PC-9 (cell line): ENCODE data around the gene LNP1. TPM values are rescaled to one million over a fixed set of nuclear protein-coding genes. Genes with fewer than 3 reads are reported as not detected.

Experiments
- BruUV-seq: library from RNA; stranded (reverse); fragments of 400-500 nt; replicated peaks from 2 replicates; lab custom pipeline; 2021; lab: Mats Ljungman, UMichigan
- CTCF ChIA-PET: fragments of 300-600 bp; sonication (Branson Sonifier 250); formaldehyde crosslinking; loops from one replicate; lab custom pipeline; 2022; ENCODE audit warnings: antibody characterized with exemption; lab: Charles Lee
- POLR2A ChIA-PET: fragments of 300-600 bp; sonication (Branson Sonifier 250); formaldehyde crosslinking; loops from one replicate; lab custom pipeline; 2022; ENCODE audit warnings: antibody characterized with exemption; ENCODE audit not compliant: unreplicated experiment; lab: Charles Lee
- DNase-seq, 2 experiments: peaks; one replicate each; pipeline versions ENCODE4 v3.0.0 to v3.0.0-alpha.2; 2015 to 2022; ENCODE audit warnings: mixed read lengths in 1 of 2
- H2AFZ ChIP-seq: fragments of 200-600 bp; sonication (generic); 2 replicates; pipeline ENCODE4 v1.8.1; 2017; ENCODE audit warnings: antibody characterized with exemption
- H3F3A ChIP-seq: fragments of 200-600 bp; sonication (generic); 2 replicates; pipeline ENCODE4 v1.8.1; 2017; ENCODE audit warnings: antibody characterized with exemption, mild to moderate bottlenecking, low read depth; ENCODE audit not compliant: insufficient read depth
- H3K27ac ChIP-seq: fragments of 200-600 bp; sonication (generic); 2 replicates; pipeline ENCODE4 v1.6.1; 2016; ENCODE audit warnings: mixed run types
- H3K27me3 ChIP-seq: fragments of 200-600 bp; sonication (generic); 2 replicates; pipeline ENCODE4 v1.6.1; 2016; ENCODE audit warnings: low read depth, mixed run types; ENCODE audit not compliant: insufficient read depth
- H3K36me3 ChIP-seq: fragments of 200-600 bp; sonication (generic); 2 replicates; pipeline ENCODE4 v1.6.1; 2016; ENCODE audit warnings: low read depth, mixed run types
- H3K4me1 ChIP-seq: fragments of 200-600 bp; sonication (generic); replicated peaks from 2 replicates; pipeline ENCODE4 v1.6.1; 2016; ENCODE audit warnings: mixed run types; ENCODE audit not compliant: insufficient read depth
- H3K4me2 ChIP-seq: fragments of 200-600 bp; sonication (generic); 2 replicates; pipeline ENCODE4 v1.6.1; 2017; ENCODE audit warnings: mixed run types
- H3K4me3 ChIP-seq: fragments of 200-600 bp; sonication (generic); 2 replicates; pipeline ENCODE4 v1.6.1; 2016; ENCODE audit warnings: mixed run types
- H3K79me2 ChIP-seq: fragments of 200-600 bp; sonication (generic); 2 replicates; pipeline ENCODE4 v1.6.1; 2017; ENCODE audit warnings: low read depth, mixed run types
- H3K9me2 ChIP-seq: fragments of 200-600 bp; sonication (generic); 2 replicates; pipeline ENCODE4 v1.8.1; 2017; ENCODE audit warnings: mild to moderate bottlenecking; ENCODE audit not compliant: insufficient read depth
- H3K9me3 ChIP-seq: fragments of 200-600 bp; sonication (generic); 2 replicates; pipeline ENCODE4 v1.8.1; 2016; ENCODE audit warnings: low read depth; ENCODE audit not compliant: insufficient read depth
- H4K20me1 ChIP-seq: fragments of 200-600 bp; sonication (generic); 2 replicates; pipeline ENCODE4 v1.8.1; 2017; ENCODE audit not compliant: insufficient read depth
- EZH2 ChIP-seq: fragments of 200-600 bp; sonication (generic); IDR thresholded peaks from 2 replicates; pipeline ENCODE4 v1.8.0; 2017; ENCODE audit warnings: antibody characterized with exemption, low read depth
- intact Hi-C: fragments of 100-400 bp; cut with micrococcal nuclease; formaldehyde crosslinking; loops from one replicate; pipeline ENCODE4 v1.10.0; 2022; ENCODE audit not compliant: unreplicated experiment
- total RNA-seq: library from RNA; stranded (reverse); gene quantifications from 2 replicates; pipeline ENCODE4 v1.2.3, GENCODE V29; 2021
- TF ChIP-seq, protein P1 (sequence below): fragments of 200-600 bp; sonication (generic); conservative IDR thresholded peaks from 2 replicates; pipeline ENCODE4 v1.6.1; 2017; ENCODE audit warnings: mixed run types, antibody characterized with exemption, mild to moderate bottlenecking, moderate library complexity

Gene LNP1
- total RNA-seq, 1 experiment from 2014 or later: 4.8 TPM

DNA sequence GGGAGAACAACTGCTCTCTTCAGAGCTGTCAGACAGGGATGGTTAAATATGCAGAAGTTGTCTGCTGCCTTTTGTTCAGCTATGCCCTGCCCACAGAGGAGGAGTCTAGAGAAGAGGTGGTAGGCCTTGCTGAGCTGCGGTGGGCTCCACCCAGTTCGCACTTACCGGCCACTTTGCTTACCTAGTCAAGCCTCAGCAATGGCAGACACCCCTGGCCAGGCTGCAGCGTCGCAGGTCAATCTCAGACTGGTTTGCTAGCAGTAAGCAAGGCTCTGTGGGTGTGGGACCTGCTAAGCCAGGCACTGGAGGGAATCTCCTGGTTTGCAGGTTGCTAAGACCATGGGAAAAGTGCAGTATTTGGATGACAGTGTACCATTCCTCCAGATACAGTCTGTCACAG lies 78.7 kb downstream of the LNP1 start:
- H3K27me3 ChIP-seq: peaks cover 8% of the 10 kb centered on the region; the same call in 1 of the 2 replicates
- no peaks in the 10 kb centered on the region for H3K9me3 ChIP-seq
- no peak overlapping the region for H3K27ac ChIP-seq
- no peak overlapping the region for H3K4me2 ChIP-seq
- intact Hi-C loops: no loop called here
- no peaks in the 10 kb centered on the region for H3K4me1 ChIP-seq
- no peaks in the 10 kb centered on the region for H3K79me2 ChIP-seq
- no peaks in the 10 kb centered on the region for H3K36me3 ChIP-seq
- no peak overlapping the region for H3K4me3 ChIP-seq
- H3K9me2 ChIP-seq: no peaks in the 10 kb centered on the region
- ChIA-PET CTCF (no interaction called here), POLR2A (no interaction called here)
- H2AFZ ChIP-seq: no peak overlapping the region
- no TSS peak for BruUV-seq
- DNase-seq: no peak
- no peaks in the 10 kb centered on the region for H3F3A ChIP-seq
- no peaks in the 10 kb centered on the region for H4K20me1 ChIP-seq
- no peak for TF ChIP-seq EZH2
- TF ChIP-seq, protein P1, sequence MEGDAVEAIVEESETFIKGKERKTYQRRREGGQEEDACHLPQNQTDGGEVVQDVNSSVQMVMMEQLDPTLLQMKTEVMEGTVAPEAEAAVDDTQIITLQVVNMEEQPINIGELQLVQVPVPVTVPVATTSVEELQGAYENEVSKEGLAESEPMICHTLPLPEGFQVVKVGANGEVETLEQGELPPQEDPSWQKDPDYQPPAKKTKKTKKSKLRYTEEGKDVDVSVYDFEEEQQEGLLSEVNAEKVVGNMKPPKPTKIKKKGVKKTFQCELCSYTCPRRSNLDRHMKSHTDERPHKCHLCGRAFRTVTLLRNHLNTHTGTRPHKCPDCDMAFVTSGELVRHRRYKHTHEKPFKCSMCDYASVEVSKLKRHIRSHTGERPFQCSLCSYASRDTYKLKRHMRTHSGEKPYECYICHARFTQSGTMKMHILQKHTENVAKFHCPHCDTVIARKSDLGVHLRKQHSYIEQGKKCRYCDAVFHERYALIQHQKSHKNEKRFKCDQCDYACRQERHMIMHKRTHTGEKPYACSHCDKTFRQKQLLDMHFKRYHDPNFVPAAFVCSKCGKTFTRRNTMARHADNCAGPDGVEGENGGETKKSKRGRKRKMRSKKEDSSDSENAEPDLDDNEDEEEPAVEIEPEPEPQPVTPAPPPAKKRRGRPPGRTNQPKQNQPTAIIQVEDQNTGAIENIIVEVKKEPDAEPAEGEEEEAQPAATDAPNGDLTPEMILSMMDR: no peak

DNA sequence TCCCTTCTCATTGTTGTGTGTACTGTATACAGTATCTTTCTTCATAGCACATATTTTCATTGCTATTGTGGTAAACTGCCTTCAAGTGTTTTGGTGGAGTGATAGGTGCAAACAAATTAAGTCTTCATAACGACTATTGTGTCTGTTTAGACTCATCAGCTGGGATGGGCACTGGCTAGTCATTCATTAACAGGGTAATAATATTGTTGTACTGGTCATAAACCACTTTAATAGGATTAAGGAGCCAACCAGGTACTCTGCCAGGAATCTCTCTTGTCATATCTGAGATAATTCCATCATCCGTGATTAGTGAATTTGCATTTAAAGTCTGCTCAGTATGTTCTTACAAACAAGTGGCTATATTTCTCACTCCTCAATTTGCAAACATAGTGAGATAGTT lies 80.8 kb downstream of the LNP1 start:
- no peaks in the 10 kb centered on the region for H3F3A ChIP-seq
- no peak overlapping the region for H3K4me3 ChIP-seq
- no TSS peak for BruUV-seq
- ChIA-PET CTCF (no interaction called here), POLR2A (no interaction called here)
- no peak overlapping the region for H2AFZ ChIP-seq
- H4K20me1 ChIP-seq: no peaks in the 10 kb centered on the region
- TF ChIP-seq EZH2: no peak
- TF ChIP-seq, protein P1: no peak
- no peaks in the 10 kb centered on the region for H3K79me2 ChIP-seq
- intact Hi-C loops: no loop called here
- H3K27ac ChIP-seq: no peak overlapping the region
- H3K27me3 ChIP-seq: peaks cover 8% of the 10 kb centered on the region; the same call in 1 of the 2 replicates
- DNase-seq: no peak
- no peak overlapping the region for H3K4me2 ChIP-seq
- H3K9me3 ChIP-seq: no peaks in the 10 kb centered on the region
- no peaks in the 10 kb centered on the region for H3K36me3 ChIP-seq
- no peaks in the 10 kb centered on the region for H3K4me1 ChIP-seq
- H3K9me2 ChIP-seq: no peaks in the 10 kb centered on the region

DNA sequence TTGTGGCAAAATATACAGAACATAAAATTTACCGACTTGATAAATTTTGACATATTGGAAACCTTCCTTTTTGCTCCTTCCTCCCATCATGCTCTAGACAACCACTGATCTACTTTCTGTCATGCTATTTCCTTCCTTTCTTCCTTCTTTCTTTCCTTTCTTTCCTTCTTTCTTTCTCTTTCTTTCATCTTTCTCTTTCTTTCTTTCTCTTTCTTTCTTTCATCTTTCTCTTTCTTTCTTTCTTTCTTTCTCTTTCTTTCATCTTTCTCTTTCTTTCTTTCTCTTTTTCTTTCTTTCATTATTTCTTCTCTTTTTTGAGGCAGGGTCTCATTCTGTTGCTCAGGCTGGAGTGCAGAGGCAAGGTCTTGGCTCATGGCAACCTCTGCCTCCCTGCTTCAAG lies 82.2 kb downstream of the LNP1 start:
- intact Hi-C loops: no loop called here
- H3K4me3 ChIP-seq: no peak overlapping the region
- no peak for TF ChIP-seq EZH2
- no peaks in the 10 kb centered on the region for H3K36me3 ChIP-seq
- H3K27me3 ChIP-seq: peaks cover 8% of the 10 kb centered on the region; the same call in 1 of the 2 replicates
- H4K20me1 ChIP-seq: no peaks in the 10 kb centered on the region
- POLR2A ChIA-PET: no interaction called here
- no TSS peak for BruUV-seq
- H2AFZ ChIP-seq: no peak overlapping the region
- CTCF ChIA-PET: no interaction called here
- no peaks in the 10 kb centered on the region for H3K9me3 ChIP-seq
- H3K4me2 ChIP-seq: no peak overlapping the region
- H3K79me2 ChIP-seq: no peaks in the 10 kb centered on the region
- no peaks in the 10 kb centered on the region for H3K9me2 ChIP-seq
- no peak for DNase-seq
- no peaks in the 10 kb centered on the region for H3F3A ChIP-seq
- no peaks in the 10 kb centered on the region for H3K4me1 ChIP-seq
- H3K27ac ChIP-seq: no peak overlapping the region

DNA sequence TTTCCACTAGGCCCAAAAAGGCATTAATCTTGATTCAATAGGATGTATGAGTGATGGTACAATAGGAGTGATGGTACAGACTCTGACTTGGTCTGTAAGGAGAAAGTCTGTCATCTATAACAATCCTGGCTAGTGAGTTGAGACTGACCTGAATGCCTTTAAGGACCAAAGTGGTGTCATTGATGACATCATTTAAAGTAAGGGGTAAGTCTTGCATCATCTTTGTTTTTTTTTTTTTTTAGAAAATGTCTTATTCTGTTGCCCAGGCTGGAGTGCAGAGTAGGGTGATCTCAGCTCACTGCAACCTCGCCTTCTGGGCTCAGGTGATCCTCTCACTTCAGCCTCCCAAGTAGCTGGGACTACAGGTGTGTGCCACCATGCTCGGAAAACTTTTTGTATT lies 85.5 kb downstream of the LNP1 start:
- no peaks in the 10 kb centered on the region for H4K20me1 ChIP-seq
- peaks cover 4% of the 10 kb centered on the region; the same call in 1 of the 2 replicates for H3K27me3 ChIP-seq
- no TSS peak for BruUV-seq
- CTCF ChIA-PET: interaction anchor here (0.7 kb wide), 1 partner anchor 83 kb away, joined by 3 read pairs; no protein-coding TSS in a partner anchor
- H3K4me2 ChIP-seq: no peak overlapping the region
- no peaks in the 10 kb centered on the region for H3K36me3 ChIP-seq
- H3F3A ChIP-seq: no peaks in the 10 kb centered on the region
- no peak overlapping the region for H2AFZ ChIP-seq
- no peak for DNase-seq
- no peak overlapping the region for H3K4me3 ChIP-seq
- H3K27ac ChIP-seq: no peak overlapping the region
- intact Hi-C loops: no loop called here
- peaks cover 2% of the 10 kb centered on the region for H3K4me1 ChIP-seq
- no peak for TF ChIP-seq EZH2
- TF ChIP-seq, protein P1: no peak
- H3K9me2 ChIP-seq: no peaks in the 10 kb centered on the region
- POLR2A ChIA-PET: no interaction called here
- no peaks in the 10 kb centered on the region for H3K79me2 ChIP-seq
- H3K9me3 ChIP-seq: no peaks in the 10 kb centered on the region; the same call in 1 of the 2 replicates
